ENCODE results near the gene EEF1AKMT1. TPM values are rescaled to one million over a fixed set of nuclear protein-coding genes. Genes with fewer than 3 reads are reported as not detected.

The EEF1AKMT1 gene, protein sequence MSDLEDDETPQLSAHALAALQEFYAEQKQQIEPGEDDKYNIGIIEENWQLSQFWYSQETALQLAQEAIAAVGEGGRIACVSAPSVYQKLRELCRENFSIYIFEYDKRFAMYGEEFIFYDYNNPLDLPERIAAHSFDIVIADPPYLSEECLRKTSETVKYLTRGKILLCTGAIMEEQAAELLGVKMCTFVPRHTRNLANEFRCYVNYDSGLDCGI
- polyA plus RNA-seq: 88.6 and 93.4 TPM in 2 replicates

DNA sequence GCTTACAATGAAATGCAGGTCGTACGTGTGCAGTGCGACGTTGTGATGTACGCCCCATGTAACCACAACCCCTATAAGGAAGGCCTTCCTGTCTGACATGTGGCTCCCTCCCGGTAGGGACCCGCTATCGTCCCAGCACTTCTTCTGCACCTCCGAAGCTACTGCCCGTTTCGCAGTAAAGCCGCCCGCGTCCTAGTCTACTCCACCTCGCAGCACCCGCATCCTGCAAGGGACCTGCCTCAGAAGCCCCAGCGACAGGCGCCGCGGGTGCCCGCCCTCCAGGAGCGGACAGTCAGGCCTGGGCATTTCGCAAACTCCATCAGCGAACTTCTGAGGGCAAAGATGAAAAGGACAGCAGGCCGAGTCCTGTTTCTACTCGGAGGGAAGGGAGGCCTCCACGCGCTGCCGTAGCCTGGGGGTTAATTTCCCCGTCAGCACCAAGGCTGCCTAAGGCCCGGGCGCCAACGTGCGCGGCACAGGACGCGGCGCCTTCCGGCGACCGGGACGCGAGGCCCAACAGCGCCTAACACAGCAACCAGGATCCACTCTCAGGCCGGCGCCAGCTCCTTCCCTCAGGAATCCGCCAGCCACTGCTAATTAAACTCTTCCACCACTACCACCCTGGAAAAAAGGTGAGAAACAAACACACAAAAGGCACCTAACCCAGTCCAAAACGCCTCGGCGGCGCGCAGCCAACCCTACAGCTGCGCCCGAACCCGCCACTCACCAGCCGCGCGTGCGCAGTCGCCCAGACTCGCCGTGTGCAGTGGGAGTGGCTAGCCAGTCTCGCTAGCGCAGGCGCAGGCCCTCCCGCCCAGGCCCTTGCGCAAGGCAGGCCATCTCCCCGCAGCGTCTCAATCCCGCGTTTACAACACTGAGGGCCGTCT, at the start of gene EEF1AKMT1:
EEF1AKMT1 (minus strand) TSS at position 768 of the 887 bp plus-strand sequence. CDS start 16,363 bp downstream, outside the sequence.

DNA sequence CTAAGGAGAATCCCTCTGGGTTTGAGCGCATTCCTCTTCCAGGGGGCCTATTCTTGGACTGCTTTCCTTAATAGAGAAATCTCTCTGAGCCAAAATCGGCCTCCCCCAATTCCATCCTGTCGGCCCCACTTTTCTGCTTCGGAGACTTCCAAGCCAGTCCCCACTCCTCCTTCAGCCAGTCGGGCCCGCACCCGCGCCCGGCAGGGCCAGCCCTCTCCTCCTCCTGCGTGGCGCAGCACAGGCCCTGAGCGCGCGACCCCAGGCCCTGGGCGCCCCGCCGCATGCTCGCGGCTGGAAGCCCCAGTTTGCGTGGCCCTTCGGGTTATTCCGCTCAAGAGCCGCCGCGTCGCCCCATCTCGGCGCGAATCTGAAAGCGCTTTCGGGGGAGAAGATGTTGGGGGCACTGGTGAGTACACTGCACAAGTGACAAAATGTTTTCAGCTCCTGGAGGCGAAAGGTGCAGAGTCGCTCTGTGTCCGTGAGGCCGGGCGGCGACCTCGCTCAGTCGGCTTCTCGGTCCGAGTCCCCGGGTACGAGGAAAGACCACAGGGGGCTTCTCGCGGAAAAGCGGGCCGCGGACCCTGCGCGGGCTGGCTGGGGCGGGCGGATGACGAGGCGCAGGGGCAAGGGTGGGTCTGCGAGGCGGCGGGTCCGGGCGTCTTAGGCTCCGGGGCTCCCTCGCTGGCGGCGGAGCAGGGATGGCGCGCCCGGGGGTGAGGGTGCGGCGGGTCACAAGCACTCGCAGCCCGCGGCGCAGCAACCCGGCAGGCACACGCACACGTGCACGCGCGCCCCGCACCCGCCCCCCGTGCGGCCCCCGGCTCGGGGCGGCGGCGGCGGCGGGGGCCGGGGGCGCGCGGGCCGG, 70.6 kb downstream of the EEF1AKMT1 start, which contains the start of gene IL17D:
IL17D (plus strand) TSS at position 785 of the 865 bp plus-strand sequence. CDS start 303 bp downstream, outside the sequence.

Other genes starting within 250 kb of the EEF1AKMT1 start
- 3.5 and 7.0 TPM in 2 replicates for gene CRYL1, start 248.1 kb downstream of the EEF1AKMT1 start, polyA plus RNA-seq
- 17.6 and 23.3 TPM in 2 replicates for gene IFT88, start 206.8 kb downstream of the EEF1AKMT1 start, polyA plus RNA-seq
- 28.4 and 32.8 TPM in 2 replicates for gene IL17D, start 70.3 kb downstream of the EEF1AKMT1 start, polyA plus RNA-seq
- gene XPO4, start 128.8 kb upstream of the EEF1AKMT1 start, polyA plus RNA-seq: 8.9 and 11.1 TPM in 2 replicates